ENCODE results near the gene RSPH3. TPM values are rescaled to one million over a fixed set of nuclear protein-coding genes. Genes with fewer than 3 reads are reported as not detected.

RSPH3 gene
- polyA plus RNA-seq, 1 of the 3 experiments (the other 2 are of a cell fraction) = 2.1 TPM

DNA sequence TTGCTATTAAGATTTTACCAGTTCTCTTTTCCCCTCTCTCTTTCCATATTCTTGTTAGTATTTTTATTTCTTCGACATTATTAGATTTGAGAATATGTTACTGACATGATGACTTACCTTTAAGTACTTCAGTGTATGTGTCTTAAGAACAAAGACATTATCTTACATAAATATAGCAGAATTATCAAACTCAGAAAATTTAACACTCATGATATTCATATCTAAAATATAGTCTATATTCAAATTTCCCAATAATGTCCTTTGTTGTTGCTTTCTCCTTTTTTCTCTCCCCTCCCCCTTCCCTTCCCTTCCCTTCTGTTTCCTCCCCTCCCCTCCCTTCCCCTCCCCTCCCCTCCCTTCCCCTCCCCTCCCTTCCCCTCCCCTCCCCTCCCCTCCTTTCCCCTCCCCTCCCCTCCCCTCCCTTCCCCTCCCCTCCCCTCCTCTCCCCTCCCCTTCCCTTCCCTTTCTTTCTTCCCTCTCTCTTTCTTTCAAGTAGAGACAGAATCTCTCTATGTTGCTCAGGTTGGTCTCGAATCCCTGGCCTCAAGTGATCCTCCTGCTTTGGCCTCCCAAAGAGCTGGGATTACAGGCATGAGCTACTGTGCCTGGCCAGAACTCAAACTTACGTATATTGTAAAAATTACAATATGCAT, 56.5 kb downstream of the RSPH3 start:
- 82% methylated on average over 3 of the region's 3 CpGs for WGBS (ENCODE audit: low lambda C conversion rate)
- POLR2A ChIA-PET = no interaction called here
- no peaks in the 10 kb centered on the region for H3F3A ChIP-seq (replicated peaks; ENCODE audit: insufficient read depth)

More for the DNA sequence above, 56.5 kb downstream of the RSPH3 start:
- Histone ChIP-seq H3K36me3 (replicated peaks in 1 of 2; ENCODE audit: control insufficient read depth in 1 of 2, insufficient read depth in 2 of 2, low read length in 1 of 2) (no peaks in the 10 kb centered on the region), H3K27ac (ENCODE audit: low read depth in 2 of 2, low read length in 1 of 2) (no peak overlapping the region), H2AFZ (ENCODE audit: low read depth) (no peak overlapping the region), H3K27me3 (ENCODE audit: insufficient read depth) (no peaks in the 10 kb centered on the region), H4K20me1 (ENCODE audit: insufficient read depth) (no peaks in the 10 kb centered on the region), H3K9me3 (0 out of 2 replicates have a peak, but pooled peaks cover 3% of the 10 kb centered on the region), H3K4me1 (ENCODE audit: control insufficient read depth in 1 of 2, insufficient read depth in 2 of 2, low read depth in 1 of 2, low read length in 1 of 2) (no peaks in the 10 kb centered on the region), H3K4me2 (no peak overlapping the region), H3K4me3 (ENCODE audit: low read depth in 2 of 2, low read length in 1 of 2) (no peak overlapping the region), H3K79me2 (ENCODE audit: insufficient read depth) (no peaks in the 10 kb centered on the region), H3K9ac (no peak overlapping the region), H3K9me2 (no peaks in the 10 kb centered on the region)
- CTCF ChIA-PET = interaction anchor here (1.1 kb wide), 1 partner anchor 29 kb away, joined by 4 read pairs; no protein-coding TSS in a partner anchor
- TF ChIP-seq FOXJ3 (CRISPR knock-in tag; IDR thresholded peaks at IDR 0.05) (no peak), ELF1 (IDR thresholded peaks at IDR 0.05) (no peak), PBX3 (IDR thresholded peaks at IDR 0.05) (no peak), MAX (IDR thresholded peaks at IDR 0.05; ENCODE audit: low read depth) (no peak), USF1 (IDR thresholded peaks at IDR 0.05; ENCODE audit: borderline replicate concordance, low read depth) (no peak), RXRA (IDR thresholded peaks at IDR 0.05; ENCODE audit: borderline replicate concordance, low read depth) (no peak), FOXM1 (IDR thresholded peaks at IDR 0.05; ENCODE audit: low read depth) (no peak), MXI1 (IDR thresholded peaks at IDR 0.05; ENCODE audit: low read depth, low read length) (no peak)
- TF ChIP-seq, protein P1, sequence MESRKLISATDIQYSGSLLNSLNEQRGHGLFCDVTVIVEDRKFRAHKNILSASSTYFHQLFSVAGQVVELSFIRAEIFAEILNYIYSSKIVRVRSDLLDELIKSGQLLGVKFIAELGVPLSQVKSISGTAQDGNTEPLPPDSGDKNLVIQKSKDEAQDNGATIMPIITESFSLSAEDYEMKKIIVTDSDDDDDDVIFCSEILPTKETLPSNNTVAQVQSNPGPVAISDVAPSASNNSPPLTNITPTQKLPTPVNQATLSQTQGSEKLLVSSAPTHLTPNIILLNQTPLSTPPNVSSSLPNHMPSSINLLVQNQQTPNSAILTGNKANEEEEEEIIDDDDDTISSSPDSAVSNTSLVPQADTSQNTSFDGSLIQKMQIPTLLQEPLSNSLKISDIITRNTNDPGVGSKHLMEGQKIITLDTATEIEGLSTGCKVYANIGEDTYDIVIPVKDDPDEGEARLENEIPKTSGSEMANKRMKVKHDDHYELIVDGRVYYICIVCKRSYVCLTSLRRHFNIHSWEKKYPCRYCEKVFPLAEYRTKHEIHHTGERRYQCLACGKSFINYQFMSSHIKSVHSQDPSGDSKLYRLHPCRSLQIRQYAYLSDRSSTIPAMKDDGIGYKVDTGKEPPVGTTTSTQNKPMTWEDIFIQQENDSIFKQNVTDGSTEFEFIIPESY (IDR thresholded peaks at IDR 0.05; ENCODE audit: borderline replicate concordance, low read depth) = no peak
- TF ChIP-seq, protein P2, sequence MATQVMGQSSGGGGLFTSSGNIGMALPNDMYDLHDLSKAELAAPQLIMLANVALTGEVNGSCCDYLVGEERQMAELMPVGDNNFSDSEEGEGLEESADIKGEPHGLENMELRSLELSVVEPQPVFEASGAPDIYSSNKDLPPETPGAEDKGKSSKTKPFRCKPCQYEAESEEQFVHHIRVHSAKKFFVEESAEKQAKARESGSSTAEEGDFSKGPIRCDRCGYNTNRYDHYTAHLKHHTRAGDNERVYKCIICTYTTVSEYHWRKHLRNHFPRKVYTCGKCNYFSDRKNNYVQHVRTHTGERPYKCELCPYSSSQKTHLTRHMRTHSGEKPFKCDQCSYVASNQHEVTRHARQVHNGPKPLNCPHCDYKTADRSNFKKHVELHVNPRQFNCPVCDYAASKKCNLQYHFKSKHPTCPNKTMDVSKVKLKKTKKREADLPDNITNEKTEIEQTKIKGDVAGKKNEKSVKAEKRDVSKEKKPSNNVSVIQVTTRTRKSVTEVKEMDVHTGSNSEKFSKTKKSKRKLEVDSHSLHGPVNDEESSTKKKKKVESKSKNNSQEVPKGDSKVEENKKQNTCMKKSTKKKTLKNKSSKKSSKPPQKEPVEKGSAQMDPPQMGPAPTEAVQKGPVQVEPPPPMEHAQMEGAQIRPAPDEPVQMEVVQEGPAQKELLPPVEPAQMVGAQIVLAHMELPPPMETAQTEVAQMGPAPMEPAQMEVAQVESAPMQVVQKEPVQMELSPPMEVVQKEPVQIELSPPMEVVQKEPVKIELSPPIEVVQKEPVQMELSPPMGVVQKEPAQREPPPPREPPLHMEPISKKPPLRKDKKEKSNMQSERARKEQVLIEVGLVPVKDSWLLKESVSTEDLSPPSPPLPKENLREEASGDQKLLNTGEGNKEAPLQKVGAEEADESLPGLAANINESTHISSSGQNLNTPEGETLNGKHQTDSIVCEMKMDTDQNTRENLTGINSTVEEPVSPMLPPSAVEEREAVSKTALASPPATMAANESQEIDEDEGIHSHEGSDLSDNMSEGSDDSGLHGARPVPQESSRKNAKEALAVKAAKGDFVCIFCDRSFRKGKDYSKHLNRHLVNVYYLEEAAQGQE (IDR thresholded peaks at IDR 0.05; ENCODE audit: low read depth, low read length) = no peak
- no peak for DNase-seq

Measured in SK-N-SH (cell line).